SK-N-SH treated with all-trans-retinoic acid at 6 μM for 48 hours (cell line): Measurements from ENCODE around the gene OSBP.

Source experiments
- ATAC-seq: fragments of 200-7000 bp; cut with Tn5 transposase; 3 replicates; pipeline ENCODE4 v1.9.1; 2020; ENCODE audit warnings: mild to moderate bottlenecking, moderate library complexity
- ARNTL ChIP-seq: fragments of 450-650 bp; formaldehyde crosslinking; IDR thresholded peaks from 2 replicates; pipeline ENCODE4 v1.5.0; 2020; ENCODE audit warnings: low read depth, mild to moderate bottlenecking, moderate library complexity, borderline replicate concordance
- BACH2 ChIP-seq: fragments of 250-450 bp; sonication (Bioruptor Pico); IDR thresholded peaks from 2 replicates; pipeline ENCODE4 v1.9.0; 2021; ENCODE audit warnings: mild to moderate bottlenecking, borderline replicate concordance
- CSDC2 ChIP-seq: fragments of 250-450 bp; sonication (Bioruptor Pico); IDR thresholded peaks from 2 replicates; pipeline ENCODE4 v1.5.0; 2020; ENCODE audit warnings: mild to moderate bottlenecking, moderate library complexity
- GLIS3 ChIP-seq: fragments of 250-450 bp; sonication (Bioruptor Pico); IDR thresholded peaks from 2 replicates; pipeline ENCODE4 v1.5.0; 2020; ENCODE audit warnings: mild to moderate bottlenecking, moderate library complexity
- ISL1 ChIP-seq: fragments of 250-450 bp; sonication (Bioruptor Pico); IDR thresholded peaks from 2 replicates; pipeline ENCODE4 v2.1.2; 2022; ENCODE audit warnings: mild to moderate bottlenecking, moderate library complexity
- OSR1 ChIP-seq: fragments of 250-450 bp; sonication (Bioruptor Pico); IDR thresholded peaks from 2 replicates; pipeline ENCODE4 v1.8.0; 2022; ENCODE audit warnings: moderate library complexity, mild to moderate bottlenecking, inconsistent platforms
- PATZ1 ChIP-seq: fragments of 250-450 bp; sonication (Bioruptor Pico); IDR thresholded peaks from 2 replicates; pipeline ENCODE4 v1.8.0; 2020; ENCODE audit warnings: mild to moderate bottlenecking, moderate library complexity, borderline replicate concordance
- PPARA ChIP-seq: fragments of 250-450 bp; sonication (Bioruptor Pico); IDR thresholded peaks from 2 replicates; pipeline ENCODE4 v1.5.0; 2020; ENCODE audit warnings: mild to moderate bottlenecking, borderline replicate concordance
- RARB ChIP-seq: fragments of 250-450 bp; sonication (Bioruptor Pico); IDR thresholded peaks from 2 replicates; pipeline ENCODE4 v1.8.0; 2021; ENCODE audit warnings: mild to moderate bottlenecking, moderate library complexity
- SNAI2 ChIP-seq: fragments of 250-450 bp; sonication (Bioruptor Pico); IDR thresholded peaks from 2 replicates; pipeline ENCODE4 v1.5.0; 2020; ENCODE audit warnings: mild to moderate bottlenecking, moderate library complexity
- TCF4 ChIP-seq: fragments of 250-450 bp; sonication (Bioruptor Pico); IDR thresholded peaks from 2 replicates; pipeline ENCODE4 v1.8.0; 2021; ENCODE audit warnings: mild to moderate bottlenecking, moderate library complexity, borderline replicate concordance
- TOX ChIP-seq: fragments of 250-450 bp; sonication (Bioruptor Pico); IDR thresholded peaks from 2 replicates; pipeline ENCODE4 v1.8.0; 2021; ENCODE audit warnings: mild to moderate bottlenecking, moderate library complexity, borderline replicate concordance
- ZC3H10 ChIP-seq: fragments of 250-450 bp; sonication (Bioruptor Pico); IDR thresholded peaks from 2 replicates; pipeline ENCODE4 v1.5.1; 2021; ENCODE audit warnings: mild to moderate bottlenecking, moderate library complexity
- ZFP30 ChIP-seq: fragments of 450-650 bp; formaldehyde crosslinking; IDR thresholded peaks from 2 replicates; pipeline ENCODE4 v1.5.0; 2022; ENCODE audit warnings: mild to moderate bottlenecking, moderate library complexity
- ZNF565 ChIP-seq: fragments of 450-650 bp; formaldehyde crosslinking; conservative IDR thresholded peaks from 2 replicates; pipeline ENCODE4 v1.5.0; 2020; ENCODE audit warnings: low read depth, mild to moderate bottlenecking, moderate library complexity
- ZNF70 ChIP-seq: fragments of 450-650 bp; formaldehyde crosslinking; IDR thresholded peaks from 2 replicates; pipeline ENCODE4 v1.5.0; 2020; ENCODE audit warnings: mild to moderate bottlenecking, moderate library complexity
- ZNF8 ChIP-seq: fragments of 450-650 bp; formaldehyde crosslinking; IDR thresholded peaks from 2 replicates; pipeline ENCODE4 v1.5.0; 2020; ENCODE audit warnings: mild to moderate bottlenecking, moderate library complexity
- TF ChIP-seq, protein P1 (sequence below): fragments of 250-450 bp; sonication (Bioruptor Pico); IDR thresholded peaks from 2 replicates; pipeline ENCODE4 v1.5.1; 2020; ENCODE audit warnings: low read depth, mild to moderate bottlenecking, moderate library complexity
- TF ChIP-seq, protein P2 (sequence below): fragments of 250-450 bp; sonication (Bioruptor Pico); IDR thresholded peaks from 2 replicates; pipeline ENCODE4 v1.5.0; 2020; ENCODE audit warnings: mild to moderate bottlenecking, moderate library complexity
- TF ChIP-seq, protein P3 (sequence below): fragments of 250-450 bp; sonication (Bioruptor Pico); IDR thresholded peaks from 2 replicates; pipeline ENCODE4 v1.5.1; 2021; ENCODE audit warnings: mild to moderate bottlenecking, moderate library complexity

Gene OSBP

DNA sequence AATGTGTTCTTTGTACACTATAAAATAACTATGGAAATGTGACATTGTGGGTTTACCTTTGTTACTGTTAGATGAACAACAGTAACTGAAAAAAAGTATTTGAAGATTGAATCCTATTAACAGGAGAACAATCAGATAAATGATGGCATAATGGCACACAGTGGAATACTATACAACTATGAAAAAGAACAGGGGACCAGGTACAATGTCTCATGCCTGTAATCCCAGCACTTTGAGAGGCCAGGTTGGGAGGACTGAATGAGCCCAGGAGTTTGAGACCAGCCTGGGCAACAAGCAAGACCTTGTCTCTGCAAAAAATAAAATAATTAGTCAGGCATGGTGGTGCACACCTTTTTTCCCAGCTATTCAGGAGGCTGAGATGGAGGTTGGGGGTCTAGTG, 14.4 kb upstream of the OSBP start:
- ATAC-seq = no peak
- TF ChIP-seq PPARA (CRISPR knock-in tag) (no peak), CSDC2 (CRISPR knock-in tag) (no peak), OSR1 (no peak), GLIS3 (no peak), TOX (CRISPR knock-in tag) (no peak), ZC3H10 (CRISPR knock-in tag) (no peak), ZNF70 (CRISPR knock-in tag) (no peak), ISL1 (CRISPR knock-in tag) (no peak), RARB (no peak), ZNF8 (CRISPR knock-in tag) (no peak), ZFP30 (CRISPR knock-in tag) (no peak), ARNTL (CRISPR knock-in tag) (no peak)
- TF ChIP-seq, protein P1, sequence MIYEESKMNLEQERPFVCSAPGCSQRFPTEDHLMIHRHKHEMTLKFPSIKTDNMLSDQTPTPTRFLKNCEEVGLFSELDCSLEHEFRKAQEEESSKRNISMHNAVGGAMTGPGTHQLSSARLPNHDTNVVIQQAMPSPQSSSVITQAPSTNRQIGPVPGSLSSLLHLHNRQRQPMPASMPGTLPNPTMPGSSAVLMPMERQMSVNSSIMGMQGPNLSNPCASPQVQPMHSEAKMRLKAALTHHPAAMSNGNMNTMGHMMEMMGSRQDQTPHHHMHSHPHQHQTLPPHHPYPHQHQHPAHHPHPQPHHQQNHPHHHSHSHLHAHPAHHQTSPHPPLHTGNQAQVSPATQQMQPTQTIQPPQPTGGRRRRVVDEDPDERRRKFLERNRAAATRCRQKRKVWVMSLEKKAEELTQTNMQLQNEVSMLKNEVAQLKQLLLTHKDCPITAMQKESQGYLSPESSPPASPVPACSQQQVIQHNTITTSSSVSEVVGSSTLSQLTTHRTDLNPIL (CRISPR knock-in tag) = no peak
- TF ChIP-seq, protein P2, sequence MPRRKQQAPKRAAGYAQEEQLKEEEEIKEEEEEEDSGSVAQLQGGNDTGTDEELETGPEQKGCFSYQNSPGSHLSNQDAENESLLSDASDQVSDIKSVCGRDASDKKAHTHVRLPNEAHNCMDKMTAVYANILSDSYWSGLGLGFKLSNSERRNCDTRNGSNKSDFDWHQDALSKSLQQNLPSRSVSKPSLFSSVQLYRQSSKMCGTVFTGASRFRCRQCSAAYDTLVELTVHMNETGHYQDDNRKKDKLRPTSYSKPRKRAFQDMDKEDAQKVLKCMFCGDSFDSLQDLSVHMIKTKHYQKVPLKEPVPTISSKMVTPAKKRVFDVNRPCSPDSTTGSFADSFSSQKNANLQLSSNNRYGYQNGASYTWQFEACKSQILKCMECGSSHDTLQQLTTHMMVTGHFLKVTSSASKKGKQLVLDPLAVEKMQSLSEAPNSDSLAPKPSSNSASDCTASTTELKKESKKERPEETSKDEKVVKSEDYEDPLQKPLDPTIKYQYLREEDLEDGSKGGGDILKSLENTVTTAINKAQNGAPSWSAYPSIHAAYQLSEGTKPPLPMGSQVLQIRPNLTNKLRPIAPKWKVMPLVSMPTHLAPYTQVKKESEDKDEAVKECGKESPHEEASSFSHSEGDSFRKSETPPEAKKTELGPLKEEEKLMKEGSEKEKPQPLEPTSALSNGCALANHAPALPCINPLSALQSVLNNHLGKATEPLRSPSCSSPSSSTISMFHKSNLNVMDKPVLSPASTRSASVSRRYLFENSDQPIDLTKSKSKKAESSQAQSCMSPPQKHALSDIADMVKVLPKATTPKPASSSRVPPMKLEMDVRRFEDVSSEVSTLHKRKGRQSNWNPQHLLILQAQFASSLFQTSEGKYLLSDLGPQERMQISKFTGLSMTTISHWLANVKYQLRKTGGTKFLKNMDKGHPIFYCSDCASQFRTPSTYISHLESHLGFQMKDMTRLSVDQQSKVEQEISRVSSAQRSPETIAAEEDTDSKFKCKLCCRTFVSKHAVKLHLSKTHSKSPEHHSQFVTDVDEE (CRISPR knock-in tag) = no peak
- TF ChIP-seq, protein P3, sequence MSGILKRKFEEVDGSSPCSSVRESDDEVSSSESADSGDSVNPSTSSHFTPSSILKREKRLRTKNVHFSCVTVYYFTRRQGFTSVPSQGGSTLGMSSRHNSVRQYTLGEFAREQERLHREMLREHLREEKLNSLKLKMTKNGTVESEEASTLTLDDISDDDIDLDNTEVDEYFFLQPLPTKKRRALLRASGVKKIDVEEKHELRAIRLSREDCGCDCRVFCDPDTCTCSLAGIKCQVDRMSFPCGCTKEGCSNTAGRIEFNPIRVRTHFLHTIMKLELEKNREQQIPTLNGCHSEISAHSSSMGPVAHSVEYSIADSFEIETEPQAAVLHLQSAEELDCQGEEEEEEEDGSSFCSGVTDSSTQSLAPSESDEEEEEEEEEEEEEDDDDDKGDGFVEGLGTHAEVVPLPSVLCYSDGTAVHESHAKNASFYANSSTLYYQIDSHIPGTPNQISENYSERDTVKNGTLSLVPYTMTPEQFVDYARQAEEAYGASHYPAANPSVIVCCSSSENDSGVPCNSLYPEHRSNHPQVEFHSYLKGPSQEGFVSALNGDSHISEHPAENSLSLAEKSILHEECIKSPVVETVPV (CRISPR knock-in tag) = no peak

DNA sequence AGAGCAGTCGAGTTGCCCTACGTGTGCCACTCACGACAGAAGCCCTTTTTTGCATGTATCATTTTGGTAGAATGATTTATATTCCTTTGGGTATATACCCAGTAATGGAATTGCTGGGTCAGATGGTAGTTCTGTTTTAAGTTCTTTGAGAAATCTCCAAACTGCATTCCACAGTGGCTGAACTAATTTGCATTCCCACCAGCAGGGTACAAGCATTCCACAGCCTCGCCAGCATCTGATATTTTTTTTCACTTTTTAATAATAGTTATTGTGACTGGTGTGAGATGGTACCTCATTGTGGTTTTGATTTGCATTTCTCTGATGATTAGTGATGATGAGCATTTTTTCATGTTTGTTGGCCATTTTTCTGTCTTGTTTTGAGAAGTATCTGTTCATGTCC, 11.4 kb upstream of the OSBP start:
- ATAC-seq = peak; percentile 38; the same call in 1 of the 3 replicates

DNA sequence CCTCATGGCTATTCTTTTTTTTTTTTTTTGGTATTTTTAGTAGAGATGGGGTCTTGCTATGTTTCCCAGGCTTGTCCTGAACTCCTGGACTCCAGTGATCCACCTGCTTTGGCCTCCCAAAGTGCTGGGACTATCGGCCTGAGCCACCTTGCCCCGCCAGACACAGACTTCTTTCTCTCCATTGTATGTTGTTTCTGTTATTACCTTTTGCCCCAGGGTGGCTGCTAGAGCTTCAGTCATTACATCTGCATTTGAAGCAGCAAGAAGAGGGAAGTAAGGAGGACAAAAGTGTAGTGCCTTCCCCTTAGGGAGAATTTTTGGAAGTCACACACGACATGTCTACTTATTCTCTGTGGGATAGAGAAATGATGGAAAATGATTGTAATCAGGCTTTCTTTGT, 10.1 kb upstream of the OSBP start:
- no peak for TF ChIP-seq ZNF565 (CRISPR knock-in tag)
- no peak for TF ChIP-seq ISL1 (CRISPR knock-in tag)
- TF ChIP-seq, protein P2 (CRISPR knock-in tag) = no peak
- no peak for TF ChIP-seq TCF4 (CRISPR knock-in tag)
- no peak for TF ChIP-seq TOX (CRISPR knock-in tag)
- TF ChIP-seq, protein P1 (CRISPR knock-in tag) = no peak
- TF ChIP-seq PPARA (CRISPR knock-in tag) = no peak
- no peak for TF ChIP-seq ZFP30 (CRISPR knock-in tag)
- no peak for TF ChIP-seq ARNTL (CRISPR knock-in tag)
- TF ChIP-seq ZC3H10 (CRISPR knock-in tag) = no peak
- TF ChIP-seq ZNF70 (CRISPR knock-in tag) = no peak
- TF ChIP-seq PATZ1 (CRISPR knock-in tag) = no peak
- TF ChIP-seq BACH2 (CRISPR knock-in tag) = no peak
- TF ChIP-seq, protein P3 (CRISPR knock-in tag) = no peak
- TF ChIP-seq SNAI2 (CRISPR knock-in tag) = no peak
- TF ChIP-seq, all 23 proteins: peak for 0
- ATAC-seq = no peak
